NCI-H524 treated with DMSO at 0.1 percent for 48 hours (cell line): ENCODE results near the gene ME2.
"Not testable (repeated sequence)": the region's sequence is repeated elsewhere in the genome, so short reads cannot be mapped to it uniquely, and the experiment has no call there.

Experiments
- DNase-seq: peaks from one replicate; lab custom pipeline; 2025; lab: John Stamatoyannopoulos, UW

The ME2 gene

GRCh38 chr18:50878345-50879301, at the start of gene ME2:
ME2 (plus strand) TSS chr18:50879118; CDS start chr18:50895821, 16,703 bp downstream.
- DNase-seq: peak; percentile 56

- no peak for DNase-seq
Observed at GRCh38 chr18:50829644-50830043, 49.3 kb upstream of the ME2 start.

- DNase-seq: no peak
Observed at GRCh38 chr18:50830544-50830943, 48.4 kb upstream of the ME2 start.

GRCh38 chr18:50832754-50833153, 46.2 kb upstream of the ME2 start:
- no peak for DNase-seq

GRCh38 chr18:50833496-50833895, 45.4 kb upstream of the ME2 start:
- DNase-seq: not testable (repeated sequence)

GRCh38 chr18:50836521-50836957, 42.4 kb upstream of the ME2 start:
- no peak for DNase-seq

- DNase-seq: no peak
Observed at GRCh38 chr18:50839341-50839740, 39.6 kb upstream of the ME2 start.

- no peak for DNase-seq
Observed at GRCh38 chr18:50839996-50840395, 38.9 kb upstream of the ME2 start.

GRCh38 chr18:50842846-50843245, 36.1 kb upstream of the ME2 start:
- DNase-seq: no peak

GRCh38 chr18:50844554-50844953, 34.4 kb upstream of the ME2 start:
- no peak for DNase-seq

- DNase-seq: no peak
Observed at GRCh38 chr18:50844960-50845359, 34.0 kb upstream of the ME2 start.

GRCh38 chr18:50847192-50847591, 31.7 kb upstream of the ME2 start:
- no peak for DNase-seq

GRCh38 chr18:50848061-50848551, 30.8 kb upstream of the ME2 start:
- DNase-seq: no peak

GRCh38 chr18:50848991-50849390, 29.9 kb upstream of the ME2 start:
- DNase-seq: no peak

- DNase-seq: no peak
Observed at GRCh38 chr18:50849419-50849821, 29.5 kb upstream of the ME2 start.

GRCh38 chr18:50850307-50851065, 28.4 kb upstream of the ME2 start:
- DNase-seq: no peak

- DNase-seq: no peak
Observed at GRCh38 chr18:50853863-50854271, 25.1 kb upstream of the ME2 start.

- no peak for DNase-seq
Observed at GRCh38 chr18:50855976-50856757, 22.8 kb upstream of the ME2 start.

- not testable (repeated sequence) for DNase-seq
Observed at GRCh38 chr18:50857166-50857565, 21.8 kb upstream of the ME2 start.

GRCh38 chr18:50857694-50858093, 21.2 kb upstream of the ME2 start:
- no peak for DNase-seq

GRCh38 chr18:50859793-50860555, 18.9 kb upstream of the ME2 start:
- DNase-seq: no peak
